ENCODE results near the gene KRT82.
"Not testable (repeated sequence)": the region's sequence is repeated elsewhere in the genome, so short reads cannot be mapped to it uniquely, and the experiment has no call there.

KRT82 gene

GRCh38 chr12:52405922-52406385, at the start of gene KRT82:
KRT82 (minus strand) TSS chr12:52406335; CDS start chr12:52406277, 58 bp downstream.
- no peak for DNase-seq

- DNase-seq = no peak
Observed at GRCh38 chr12:52455821-52456220, 49.7 kb upstream of the KRT82 start.

- no peak for DNase-seq
Observed at GRCh38 chr12:52454411-52455201, 48.5 kb upstream of the KRT82 start.

- no peak for DNase-seq
Observed at GRCh38 chr12:52452101-52452500, 46.0 kb upstream of the KRT82 start, which contains the start of gene KRT6B. KRT6B (minus strand) TSS chr12:52452146; CDS start chr12:52452078, 68 bp downstream.

GRCh38 chr12:52448228-52448627, 42.1 kb upstream of the KRT82 start:
- no peak for DNase-seq

- not testable (repeated sequence) for DNase-seq
Observed at GRCh38 chr12:52447196-52447595, 41.1 kb upstream of the KRT82 start.

- DNase-seq = no peak
Observed at GRCh38 chr12:52446367-52447045, 40.4 kb upstream of the KRT82 start.

- no peak for DNase-seq
Observed at GRCh38 chr12:52445876-52446275, 39.7 kb upstream of the KRT82 start.

- no peak for DNase-seq
Observed at GRCh38 chr12:52444647-52445595, 38.8 kb upstream of the KRT82 start.

GRCh38 chr12:52443966-52444365, 37.8 kb upstream of the KRT82 start:
- DNase-seq = no peak

GRCh38 chr12:52442600-52443061, 36.5 kb upstream of the KRT82 start:
- no peak for DNase-seq

- no peak for DNase-seq
Observed at GRCh38 chr12:52441320-52441911, 35.3 kb upstream of the KRT82 start.

- no peak for DNase-seq
Observed at GRCh38 chr12:52440821-52441319, 34.7 kb upstream of the KRT82 start.

- no peak for DNase-seq
Observed at GRCh38 chr12:52439845-52440244, 33.7 kb upstream of the KRT82 start.

GRCh38 chr12:52439420-52439819, 33.3 kb upstream of the KRT82 start:
- DNase-seq = no peak

GRCh38 chr12:52438305-52439301, 32.5 kb upstream of the KRT82 start:
- DNase-seq = no peak

GRCh38 chr12:52437508-52437907, 31.4 kb upstream of the KRT82 start:
- no peak for DNase-seq

GRCh38 chr12:52436828-52437474, 30.8 kb upstream of the KRT82 start:
- no peak for DNase-seq

- no peak for DNase-seq
Observed at GRCh38 chr12:52436000-52436827, 30.1 kb upstream of the KRT82 start.

- no peak for DNase-seq
Observed at GRCh38 chr12:52435659-52435999, 29.5 kb upstream of the KRT82 start.
